CD4-positive, alpha-beta T cell (primary cell): Measurements from ENCODE around the gene FUS. TPM values are rescaled to one million over a fixed set of nuclear protein-coding genes. Genes with fewer than 3 reads are reported as not detected.

Experiments
- ATAC-seq: fragments of 200-7000 bp; cut with Tn5 transposase; one replicate; pipeline ENCODE4 v1.10.0; 2022; ENCODE audit warnings: mild to moderate bottlenecking; ENCODE audit not compliant: poor library complexity
- CTCF ChIA-PET: fragments of 350-600 bp; sonication (Branson Sonifier 250); formaldehyde crosslinking; loops from one replicate; lab custom pipeline; 2021; ENCODE audit warnings: antibody characterized with exemption, inconsistent platforms; lab: Charles Lee
- POLR2A ChIA-PET: fragments of 350-600 bp; sonication (Branson Sonifier 250); formaldehyde crosslinking; loops from one replicate; lab custom pipeline; 2021; ENCODE audit warnings: antibody characterized with exemption, inconsistent platforms; lab: Charles Lee
- DNase-seq, 14 experiments: peaks; one replicate each; pipeline ENCODE4 v3.0.0-alpha.2; 2013 to 2020; ENCODE audit warnings: mixed read lengths in 2 of 14
- H3K27ac ChIP-seq, 2 donors: one replicate each; pipeline versions ENCODE4 v1.5.1 to v1.7.0; 2013; ENCODE audit warnings: low read length in 2 of 2, low read depth in 1 of 2, mild to moderate bottlenecking in 1 of 2
- H3K27me3 ChIP-seq, 2 experiments: 1 replicate in 1 of 2; 2 replicates in 1 of 2; pipeline versions ENCODE4 v1.6.1 to v1.7.0; 2013; ENCODE audit warnings: low read length in 2 of 2, control low read depth in 1 of 2, mild to moderate bottlenecking in 1 of 2, moderate library complexity in 1 of 2; ENCODE audit not compliant: insufficient read depth in 2 of 2, control insufficient read depth in 1 of 2
- H3K36me3 ChIP-seq: one replicate; pipeline ENCODE4 v1.6.1; 2013; ENCODE audit warnings: low read length, control low read depth; ENCODE audit not compliant: insufficient read depth
- H3K4me1 ChIP-seq: one replicate; pipeline ENCODE4 v1.6.1; 2013; ENCODE audit warnings: low read length, control low read depth; ENCODE audit not compliant: insufficient read depth
- H3K4me3 ChIP-seq: one replicate; pipeline ENCODE4 v1.5.1; 2013; ENCODE audit warnings: mild to moderate bottlenecking, low read length, moderate library complexity
- H3K9me3 ChIP-seq, 2 experiments: 1 replicate in 1 of 2; 2 replicates in 1 of 2; pipeline versions ENCODE4 v1.6.1 to v1.7.0; 2013; ENCODE audit warnings: low read length in 2 of 2, mild to moderate bottlenecking in 2 of 2, control low read depth in 1 of 2, moderate library complexity in 1 of 2; ENCODE audit not compliant: control insufficient read depth in 1 of 2, insufficient read depth in 1 of 2
- H3K27ac Mint-ChIP-seq: one replicate; pipeline ENCODE4 v1.8.0; 2020; ENCODE audit warnings: mixed read lengths
- H3K27me3 Mint-ChIP-seq: one replicate; pipeline ENCODE4 v1.8.0; 2021; ENCODE audit warnings: mixed read lengths
- H3K36me3 Mint-ChIP-seq: one replicate; pipeline ENCODE4 v1.8.0; 2021; ENCODE audit warnings: low read depth, mixed read lengths
- H3K4me1 Mint-ChIP-seq: one replicate; pipeline ENCODE4 v1.8.0; 2021; ENCODE audit warnings: low read depth, mixed read lengths
- H3K4me3 Mint-ChIP-seq: one replicate; pipeline ENCODE4 v1.8.0; 2020; ENCODE audit warnings: mild to moderate bottlenecking, mixed read lengths
- H3K9me3 Mint-ChIP-seq: one replicate; pipeline ENCODE4 v1.8.0; 2020; ENCODE audit warnings: mixed read lengths
- intact Hi-C, 2 experiments: fragments of 100-400 bp; cut with DNase I in 1 of 2; cut with micrococcal nuclease in 1 of 2; formaldehyde crosslinking; loops; one replicate each; pipeline versions ENCODE4 v1.15.1 to v1.9.0; 2023 to 2025; cut with DNase I, micrococcal nuclease
- total RNA-seq, 174 experiments: library from RNA in 2 of 174; stranded (reverse) in 2 of 174; gene quantifications; one replicate each; pipeline ENCODE4 v1.2.3 and lab custom pipeline; 2021 to 2026
- TF ChIP-seq, protein P1 (sequence below): fragments of 200-600 bp; IDR thresholded peaks from one replicate; pipeline ENCODE4 v1.8.0; 2022; ENCODE audit warnings: antibody characterized with exemption, mild to moderate bottlenecking

FUS gene
- total RNA-seq, 2 experiments from 2014 or later: 699 to 733 TPM

GRCh38 chr16:31201582-31202413 lies 21.9 kb downstream of the FUS start:
- TF ChIP-seq, protein P1, sequence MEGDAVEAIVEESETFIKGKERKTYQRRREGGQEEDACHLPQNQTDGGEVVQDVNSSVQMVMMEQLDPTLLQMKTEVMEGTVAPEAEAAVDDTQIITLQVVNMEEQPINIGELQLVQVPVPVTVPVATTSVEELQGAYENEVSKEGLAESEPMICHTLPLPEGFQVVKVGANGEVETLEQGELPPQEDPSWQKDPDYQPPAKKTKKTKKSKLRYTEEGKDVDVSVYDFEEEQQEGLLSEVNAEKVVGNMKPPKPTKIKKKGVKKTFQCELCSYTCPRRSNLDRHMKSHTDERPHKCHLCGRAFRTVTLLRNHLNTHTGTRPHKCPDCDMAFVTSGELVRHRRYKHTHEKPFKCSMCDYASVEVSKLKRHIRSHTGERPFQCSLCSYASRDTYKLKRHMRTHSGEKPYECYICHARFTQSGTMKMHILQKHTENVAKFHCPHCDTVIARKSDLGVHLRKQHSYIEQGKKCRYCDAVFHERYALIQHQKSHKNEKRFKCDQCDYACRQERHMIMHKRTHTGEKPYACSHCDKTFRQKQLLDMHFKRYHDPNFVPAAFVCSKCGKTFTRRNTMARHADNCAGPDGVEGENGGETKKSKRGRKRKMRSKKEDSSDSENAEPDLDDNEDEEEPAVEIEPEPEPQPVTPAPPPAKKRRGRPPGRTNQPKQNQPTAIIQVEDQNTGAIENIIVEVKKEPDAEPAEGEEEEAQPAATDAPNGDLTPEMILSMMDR: no peak
- H3K36me3 ChIP-seq: peaks cover 7% of the 10 kb centered on the region
- peaks cover 45% of the 10 kb centered on the region for H3K4me1 ChIP-seq
- Mint-ChIP-seq H3K4me3 (peak overlapping the region; percentile 94), H3K36me3 (peaks cover 40% of the 10 kb centered on the region), H3K27me3 (no peaks in the 10 kb centered on the region), H3K27ac (peak overlapping the region; percentile 90), H3K4me1 (peaks cover 55% of the 10 kb centered on the region), H3K9me3 (no peaks in the 10 kb centered on the region)
- no peaks in the 10 kb centered on the region for H3K9me3 ChIP-seq
- ChIA-PET POLR2A (interaction anchor here (0.7 to 8.6 kb wide), 16 partner anchors 11 to 507 kb away, joined by 3 to 119 read pairs (median 6); partner anchors contain the start of genes ARMC5, FUS, KAT8 and PYDC1), CTCF (interaction anchor here (0.6 to 1.0 kb wide), 3 partner anchors 23 to 77 kb away, joined by 3 to 6 read pairs (median 4); no protein-coding TSS in a partner anchor)
- DNase-seq: peak in 10 of 14 experiments; percentile 12 to 71 (median 48)
- intact Hi-C loops: loop anchor here (1.0 to 10.0 kb wide), 6 partner anchors 15 to 673 kb away; partner anchors contain the start of genes ZNF843 (in 2 of the 2), FUS (in 1 of the 2) and ZNF267 (in 1 of the 2)
- peak overlapping the region; percentile 92 for H3K4me3 ChIP-seq
- no peaks in the 10 kb centered on the region for H3K27me3 ChIP-seq
- peak; percentile 64 for ATAC-seq
- peak overlapping the region in 1 of 2 donors; percentile 60 for H3K27ac ChIP-seq

DNA sequence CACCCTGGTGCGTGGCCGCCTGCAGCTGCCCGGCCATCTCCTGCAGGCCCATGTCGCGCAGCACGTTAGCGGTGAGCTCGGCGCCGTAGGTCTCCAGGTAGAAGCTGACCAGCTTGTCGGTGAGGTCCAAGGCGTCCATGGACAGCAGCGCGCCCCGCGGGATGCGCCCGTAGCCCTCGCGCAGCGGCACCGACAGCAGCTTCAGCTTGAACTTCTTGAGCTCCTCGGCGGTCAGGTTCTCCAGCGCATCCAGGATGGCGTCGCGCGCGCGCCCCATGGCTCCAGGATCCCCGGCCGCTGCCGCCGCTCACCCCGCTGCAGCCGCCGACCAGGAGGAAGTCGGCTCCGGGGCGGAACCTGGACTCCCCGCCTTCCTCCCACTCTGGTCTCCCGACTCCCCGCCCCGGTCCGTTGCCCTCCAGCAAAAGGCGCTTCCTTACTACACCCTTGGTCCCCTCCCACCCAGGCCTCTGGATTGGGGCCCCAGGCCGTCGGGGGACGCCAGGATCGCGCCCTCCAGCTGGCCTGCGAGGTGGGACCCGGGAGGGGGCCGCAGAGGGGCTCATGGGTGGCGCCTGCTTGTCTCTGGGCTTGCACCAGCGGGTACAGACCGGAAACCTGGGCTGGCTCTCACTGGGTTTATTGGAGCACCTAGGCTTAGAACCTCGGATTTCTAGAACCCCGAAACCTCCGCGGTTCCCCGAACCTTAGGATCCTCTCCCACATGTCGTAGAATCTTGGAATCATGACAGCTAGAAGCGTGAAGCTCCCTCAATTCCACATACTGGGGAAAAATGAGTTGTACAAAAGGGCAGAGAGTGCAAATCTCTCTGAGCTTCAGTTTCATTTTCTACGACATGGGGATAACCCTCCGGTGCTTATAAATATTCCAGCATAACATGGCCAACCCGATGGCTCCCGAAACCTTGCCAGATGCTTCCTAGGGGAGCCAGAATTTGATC lies 22.8 kb downstream of the FUS start, which contains the start of gene PYCARD:
TSS of gene PYCARD (minus strand) at position 347 of the 962 bp plus-strand sequence. CDS start at position 277, 70 bp downstream.
- H3K4me1 Mint-ChIP-seq: peaks cover 53% of the 10 kb centered on the region
- no peaks in the 10 kb centered on the region for H3K9me3 ChIP-seq
- no peaks in the 10 kb centered on the region for H3K9me3 Mint-ChIP-seq
- peaks cover 35% of the 10 kb centered on the region for H3K36me3 Mint-ChIP-seq
- no peaks in the 10 kb centered on the region for H3K27me3 Mint-ChIP-seq
- H3K27ac Mint-ChIP-seq: peak within 1 kb of the TSS; percentile 90
- H3K27ac ChIP-seq: peak within 1 kb of the TSS in 1 of 2 donors; percentile 60
- TF ChIP-seq, protein P1: no peak
- ATAC-seq: peak; percentile 27
- H3K27me3 ChIP-seq: no peaks in the 10 kb centered on the region
- peak within 1 kb of the TSS; percentile 92 for H3K4me3 ChIP-seq
- peak in 7 of 14 experiments; percentile 24 to 64 (median 43) for DNase-seq
- POLR2A ChIA-PET: interaction anchor here (0.6 to 8.6 kb wide), 18 partner anchors 12 to 512 kb away, joined by 3 to 119 read pairs (median 5); partner anchors contain the start of genes ARMC5, FUS, KAT8 and PYDC1
- H3K4me3 Mint-ChIP-seq: peak within 1 kb of the TSS; percentile 94
- H3K36me3 ChIP-seq: peaks cover 4% of the 10 kb centered on the region
- intact Hi-C loops: loop anchor here (5.0 to 10.0 kb wide), 4 partner anchors 58 to 672 kb away; partner anchors contain the start of genes ZNF843 (in 2 of the 2) and ZNF267 (in 1 of the 2)
- H3K4me1 ChIP-seq: peaks cover 45% of the 10 kb centered on the region
- CTCF ChIA-PET: interaction anchor here (0.6 to 1.0 kb wide), 3 partner anchors 22 to 76 kb away, joined by 3 to 6 read pairs (median 4); no protein-coding TSS in a partner anchor
